K562 (cell line): Measurements from ENCODE around the gene TARP.

Experiments
- ATAC-seq: fragments of 200-7000 bp; cut with Tn5 transposase; 3 replicates; pipeline ENCODE4 v1.9.1; 2020; ENCODE audit warnings: moderate library complexity
- BruUV-seq: library from RNA; stranded (reverse); fragments of 400-500 nt; replicated peaks from 2 replicates; lab custom pipeline; 2021; lab: Mats Ljungman, UMichigan
- CTCF ChIA-PET: fragments of 300-600 bp; formaldehyde crosslinking; extraction: SDS; loops from one replicate; lab custom pipeline; 2021; ENCODE audit warnings: low intra/inter-chr PET ratio; lab: Yijun Ruan, JAX
- POLR2A ChIA-PET: fragments of 300-600, 350-650 bp; sonication (Branson Sonifier 250); formaldehyde crosslinking; extraction: SDS; loops from one replicate; lab custom pipeline; 2021; ENCODE audit warnings: antibody characterized with exemption, inconsistent platforms; lab: Yijun Ruan, JAX
- DNase-seq, 4 experiments: peaks; one replicate each; pipeline versions ENCODE4 v3.0.0 to v3.0.0-alpha.2; 2011 to 2018; ENCODE audit warnings: low spot score in 3 of 4, mixed read lengths in 3 of 4; ENCODE audit errors: extremely low read depth in 1 of 4
- FAIRE-seq: peaks from 2 replicates; lab custom pipeline; 2011; peaks lifted over from hg19 to GRCh38; lab: Jason Lieb, UNC
- H2AFZ ChIP-seq: 2 replicates; pipeline ENCODE4 v1.6.0; 2011; ENCODE audit warnings: low read depth, low read length, control low read depth, inconsistent platforms
- H3K27ac ChIP-seq: fragments of 200-600 bp; 3 replicates; pipeline ENCODE4 v1.8.0; 2011; ENCODE audit warnings: low read depth, mild to moderate bottlenecking, control low read depth, inconsistent platforms, low read length, moderate library complexity, mixed read lengths; ENCODE audit errors: extremely low read depth
- H3K27me3 ChIP-seq, 2 experiments: fragments of 300-600 bp in 1 of 2; 2 replicates in 1 of 2; 3 replicates in 1 of 2; pipeline versions ENCODE4 v1.6.0 to v1.8.0; 2011; ENCODE audit warnings: inconsistent platforms in 2 of 2, low read length in 2 of 2, mild to moderate bottlenecking in 1 of 2, mixed read lengths in 1 of 2, moderate library complexity in 1 of 2; ENCODE audit not compliant: control insufficient read depth in 2 of 2, insufficient read depth in 2 of 2
- H3K36me3 ChIP-seq: fragments of 300-600 bp; 3 replicates; pipeline ENCODE4 v1.8.0; 2011; ENCODE audit warnings: mild to moderate bottlenecking, low read length, inconsistent platforms; ENCODE audit not compliant: control insufficient read depth, insufficient read depth
- H3K4me1 ChIP-seq, 2 experiments: fragments of 200-600 bp in 1 of 2; replicated peaks in 1 of 2; 2 replicates in 1 of 2; 3 replicates in 1 of 2; pipeline versions ENCODE4 v1.5.1 to v1.8.0; 2011; ENCODE audit warnings: inconsistent platforms in 2 of 2, low read length in 2 of 2, mild to moderate bottlenecking in 1 of 2, mixed read lengths in 1 of 2, moderate library complexity in 1 of 2; ENCODE audit not compliant: control insufficient read depth in 2 of 2, insufficient read depth in 2 of 2
- H3K4me2 ChIP-seq: 2 replicates; pipeline ENCODE4 v1.6.1; 2011; ENCODE audit warnings: low read length, control low read depth, inconsistent platforms, mixed read lengths; ENCODE audit not compliant: insufficient read depth
- H3K4me3 ChIP-seq: fragments of 200-600 bp; sonication (generic), shearing (Covaris generic); 2 replicates; pipeline ENCODE4 v1.5.1; 2016; ENCODE audit warnings: control low read depth, inconsistent platforms
- H3K79me2 ChIP-seq: fragments of 200-600 bp; 3 replicates; pipeline ENCODE4 v1.8.0; 2011; ENCODE audit warnings: low read length, inconsistent platforms; ENCODE audit not compliant: control insufficient read depth, insufficient read depth
- H3K9ac ChIP-seq, 2 experiments: 2 replicates each; pipeline versions ENCODE4 v1.6.0 to v1.6.1; 2011; ENCODE audit warnings: low read depth in 2 of 2, low read length in 2 of 2, control low read depth in 1 of 2, inconsistent platforms in 1 of 2, mild to moderate bottlenecking in 1 of 2, mixed read lengths in 1 of 2; ENCODE audit not compliant: insufficient read depth in 1 of 2
- H3K9me1 ChIP-seq: one replicate; pipeline ENCODE4 v1.6.0; 2011; ENCODE audit warnings: inconsistent platforms, mild to moderate bottlenecking, low read length, moderate library complexity; ENCODE audit not compliant: control insufficient read depth, insufficient read depth
- H3K9me3 ChIP-seq: replicated peaks from 2 replicates; pipeline ENCODE4 v1.5.1; 2011; ENCODE audit warnings: low read depth, low read length, inconsistent platforms; ENCODE audit not compliant: control insufficient read depth, insufficient read depth
- H4K20me1 ChIP-seq: replicated peaks from 2 replicates; pipeline ENCODE4 v1.6.1; 2011; ENCODE audit warnings: low read length, inconsistent platforms, mixed read lengths; ENCODE audit not compliant: control insufficient read depth, insufficient read depth
- BMI1 ChIP-seq: fragments of 150-350 bp; IDR thresholded peaks from 2 replicates; pipeline ENCODE4 v1.6.1; 2014; ENCODE audit warnings: low read length
- BRD9 ChIP-seq: fragments of 450-650 bp; IDR thresholded peaks from 2 replicates; pipeline ENCODE4 v1.6.1; 2018; ENCODE audit warnings: low read depth; ENCODE audit not compliant: partially characterized antibody
- CBFA2T3 ChIP-seq: fragments of 450-650 bp; IDR thresholded peaks from 2 replicates; pipeline ENCODE4 v1.6.1; 2017
- FOXA3 ChIP-seq, 2 experiments: fragments of 450-650 bp in 1 of 2; sonication (generic) in 1 of 2; formaldehyde crosslinking; IDR thresholded peaks in 1 of 2; conservative IDR thresholded peaks in 1 of 2; 2 replicates each; pipeline versions ENCODE4 v1.4.0 to v1.8.0; 2020 to 2022; ENCODE audit warnings: mild to moderate bottlenecking in 2 of 2, missing genetic modification reagents in 1 of 2
- JUN ChIP-seq, 2 experiments: sonication (generic) in 1 of 2; formaldehyde crosslinking in 1 of 2; IDR thresholded peaks; 2 replicates each; pipeline versions ENCODE4 v1.6.1 to v1.8.0; 2012 to 2022; ENCODE audit warnings: borderline replicate concordance in 2 of 2, mild to moderate bottlenecking in 2 of 2, improper control_type of control experiment in 1 of 2, low read depth in 1 of 2, low read length in 1 of 2, missing genetic modification reagents in 1 of 2
- MAX ChIP-seq: sonication (generic); formaldehyde crosslinking; IDR thresholded peaks from 2 replicates; pipeline ENCODE4 v1.9.0; 2022; ENCODE audit warnings: mild to moderate bottlenecking, missing genetic modification reagents
- NR0B1 ChIP-seq: fragments of 450-650 bp; IDR thresholded peaks from one replicate; pipeline ENCODE4 v1.6.1; 2018; ENCODE audit warnings: mild to moderate bottlenecking, moderate library complexity; ENCODE audit not compliant: partially characterized antibody
- RNF219 ChIP-seq: fragments of 250-450 bp; sonication (Bioruptor Pico); IDR thresholded peaks from 2 replicates; pipeline ENCODE4 v1.5.0; 2022; ENCODE audit warnings: mild to moderate bottlenecking
- SIN3A ChIP-seq, 2 experiments: fragments of 150-350 bp in 1 of 2; IDR thresholded peaks; 2 replicates each; pipeline ENCODE4 v1.6.1; 2011 to 2016; ENCODE audit warnings: borderline replicate concordance in 2 of 2, low read depth in 2 of 2, low read length in 2 of 2, mild to moderate bottlenecking in 2 of 2, moderate library complexity in 2 of 2; ENCODE audit not compliant: control insufficient read depth in 1 of 2
- SMARCC2 ChIP-seq: fragments of 450-650 bp; IDR thresholded peaks from 2 replicates; pipeline ENCODE4 v1.6.1; 2017; ENCODE audit warnings: antibody characterized with exemption, moderate library complexity, mild to moderate bottlenecking, low read depth
- USF2 ChIP-seq: sonication (generic); formaldehyde crosslinking; IDR thresholded peaks from 2 replicates; pipeline ENCODE4 v1.5.0; 2020; ENCODE audit warnings: missing genetic modification reagents
- ZNF277 ChIP-seq: fragments of 250-450 bp; sonication (Bioruptor Pico); IDR thresholded peaks from 2 replicates; pipeline ENCODE4 v1.8.0; 2022; ENCODE audit warnings: inconsistent platforms, mild to moderate bottlenecking, moderate library complexity, borderline replicate concordance
- ZNF3 ChIP-seq: fragments of 250-450 bp; sonication (Bioruptor Pico); IDR thresholded peaks from 2 replicates; pipeline ENCODE4 v1.5.0; 2021; ENCODE audit warnings: mild to moderate bottlenecking, moderate library complexity
- ZNF584 ChIP-seq: fragments of 200-800 bp; sonication (Bioruptor generic); IDR thresholded peaks from 2 replicates; pipeline ENCODE4 v1.6.1; 2016; ENCODE audit warnings: low read depth, mild to moderate bottlenecking, missing genetic modification characterization, missing compliant biosample characterization
- WGBS: fragments of 100-300 bp; shearing (Covaris generic); methylation state at CpG from one replicate; pipeline ENCODE4 v1.1.6; 2016; ENCODE audit warnings: low coverage, mixed read lengths; ENCODE audit not compliant: insufficient coverage; ENCODE audit errors: missing lambda C conversion rate; 5-methylcytosine and 5-hydroxymethylcytosine counted together
- in situ Hi-C: fragments of 300-500 bp; cut with MboI; formaldehyde crosslinking; loops from 4 replicates; pipeline ENCODE4 v1.15.0; 2018; ENCODE audit warnings: inconsistent platforms, mixed read lengths
- intact Hi-C: fragments of 100-400 bp; cut with micrococcal nuclease; formaldehyde crosslinking; loops from 2 replicates; pipeline ENCODE4 v1.14.2; 2022

The TARP gene

GRCh38 chr7:38222481-38223096 is 50.8 kb downstream of the TARP start:
- no TSS peak for BruUV-seq
- Histone ChIP-seq H3K9ac (no peak overlapping the region), H3K9me1 (no peaks in the 10 kb centered on the region), H3K9me3 (no peaks in the 10 kb centered on the region), H3K79me2 (no peaks in the 10 kb centered on the region), H3K4me2 (no peak overlapping the region), H3K36me3 (peaks cover 39% of the 10 kb centered on the region; the same call in 2 of the 3 replicates), H4K20me1 (no peaks in the 10 kb centered on the region), H3K4me3 (no peak overlapping the region), H2AFZ (no peak overlapping the region), H3K4me1 (no peaks in the 10 kb centered on the region), H3K27me3 (no peaks in the 10 kb centered on the region), H3K27ac (no peak overlapping the region)
- peak; percentile 54 to 73 (median 65) for DNase-seq
- in situ Hi-C loops (loop anchor here (5.0 kb wide), 3 partner anchors 115 to 320 kb away; no protein-coding TSS in a partner anchor), intact Hi-C loops (loop anchor here (1.0 to 2.0 kb wide), 3 partner anchors 96 to 322 kb away; no protein-coding TSS in a partner anchor)
- FAIRE-seq: peak; percentile 93
- ATAC-seq: peak; percentile 88
- ChIA-PET CTCF (interaction anchor here (3.4 to 3.8 kb wide), 2 partner anchors 115 to 321 kb away, joined by 31 to 63 read pairs; no protein-coding TSS in a partner anchor), POLR2A (no interaction called here)
- WGBS: 56% methylated on average over 5 of the region's 5 CpGs
- no peak for TF ChIP-seq MAX
- no peak for TF ChIP-seq ZNF584
- TF ChIP-seq BMI1: no peak
- no peak for TF ChIP-seq JUN (IDR thresholded peaks at IDR 0.05; ENCODE audit: borderline replicate concordance, low read depth, low read length)
- no peak for TF ChIP-seq JUN (CRISPR knock-in tag; IDR thresholded peaks at IDR 0.05; ENCODE audit: borderline replicate concordance)
- no peak for TF ChIP-seq BRD9
- TF ChIP-seq CBFA2T3: no peak
- TF ChIP-seq RNF219: no peak
- TF ChIP-seq SMARCC2: no peak
- TF ChIP-seq NR0B1: no peak
- TF ChIP-seq ZNF3: no peak
- TF ChIP-seq ZNF277 (CRISPR knock-in tag): no peak
- peak; percentile 83 to 86 for TF ChIP-seq FOXA3 (CRISPR knock-in tag; conservative IDR thresholded peaks at IDR 0.05 in 1 of 2, IDR thresholded peaks at IDR 0.05 in 1 of 2)
- no peak for TF ChIP-seq SIN3A (IDR thresholded peaks at IDR 0.05; ENCODE audit: borderline replicate concordance in 2 of 2, control insufficient read depth in 1 of 2, low read depth in 2 of 2, low read length in 2 of 2)
- no peak for TF ChIP-seq USF2 (CRISPR knock-in tag)
